H1 (cell line): ENCODE measurements around the gene SYP. TPM values are rescaled to one million over a fixed set of nuclear protein-coding genes. Genes with fewer than 3 reads are reported as not detected.

Experiments
- BACH1 ChIP-seq: IDR thresholded peaks from 2 replicates; pipeline ENCODE4 v1.6.1; 2012; ENCODE audit warnings: low read length, improper control_type of control experiment
- EZH2 ChIP-seq: fragments of 200-600 bp; sonication (generic); IDR thresholded peaks from 2 replicates; pipeline ENCODE4 v1.7.1; 2012; ENCODE audit warnings: low read depth, mild to moderate bottlenecking, moderate library complexity, low read length, inconsistent platforms; ENCODE audit not compliant: severe bottlenecking
- GTF2F1 ChIP-seq: IDR thresholded peaks from 2 replicates; pipeline ENCODE4 v1.6.1; 2012; ENCODE audit warnings: low read depth, low read length, improper control_type of control experiment, borderline replicate concordance
- HDAC2 ChIP-seq, 2 experiments: fragments of 300-600 bp in 1 of 2; sonication (generic) in 1 of 2; IDR thresholded peaks; 2 replicates each; pipeline ENCODE4 v1.6.1; 2011 to 2012; ENCODE audit warnings: low read depth in 2 of 2, low read length in 2 of 2, mild to moderate bottlenecking in 2 of 2, moderate library complexity in 2 of 2, borderline replicate concordance in 1 of 2, inconsistent platforms in 1 of 2
- JUND ChIP-seq: IDR thresholded peaks from 2 replicates; pipeline ENCODE4 v1.6.1; 2011; ENCODE audit warnings: mild to moderate bottlenecking, improper control_type of control experiment, low read length
- KDM1A ChIP-seq: fragments of 200-600, 300-600 bp; sonication (generic); IDR thresholded peaks from 2 replicates; pipeline ENCODE4 v1.7.1; 2016; ENCODE audit warnings: mild to moderate bottlenecking, low read length, borderline replicate concordance
- RFX5 ChIP-seq: IDR thresholded peaks from 2 replicates; pipeline ENCODE4 v1.6.1; 2011; ENCODE audit warnings: low read depth, low read length, improper control_type of control experiment, borderline replicate concordance
- RXRA ChIP-seq: IDR thresholded peaks from 2 replicates; pipeline ENCODE4 v1.6.1; 2011; ENCODE audit warnings: low read depth, mild to moderate bottlenecking, low read length, moderate library complexity; ENCODE audit not compliant: insufficient read depth
- SIX5 ChIP-seq: IDR thresholded peaks from 2 replicates; pipeline ENCODE4 v1.6.1; 2011; ENCODE audit warnings: mild to moderate bottlenecking, low read depth, low read length
- SP2 ChIP-seq: IDR thresholded peaks from 2 replicates; pipeline ENCODE4 v1.6.1; 2012; ENCODE audit warnings: mild to moderate bottlenecking, low read length, inconsistent platforms
- TBP ChIP-seq: IDR thresholded peaks from 2 replicates; pipeline ENCODE4 v1.6.1; 2011; ENCODE audit warnings: low read depth, low read length, improper control_type of control experiment
- polyA plus RNA-seq, 7 experiments: library from polyadenylated mRNA; depleted of rRNA in 3 of 7; stranded (reverse) in 5 of 7; unstranded in 2 of 7; fragments of >200 nt in 5 of 7; fragments of 200-250 nt in 2 of 7; gene quantifications; 1 replicate in 5 of 7; 2 replicates in 1 of 7; 4 replicates in 1 of 7; pipeline versions ENCODE4 v1.2.1 to v1.2.3, GENCODE V29; 2011 to 2013; ENCODE audit warnings: missing spikeins in 2 of 7, mixed read lengths in 2 of 7
- total RNA-seq: library from RNA; stranded (reverse); fragmentation: NEBNext Ultra II Directional; extraction: Animal tissue kit (Norgen Biotek cat#: 25700); gene quantifications from 2 replicates; pipeline ENCODE4 v1.2.1, GENCODE V29; 2021
- TF ChIP-seq, protein P1 (sequence below): fragments of 300-600 bp; sonication (generic); IDR thresholded peaks from 2 replicates; pipeline ENCODE4 v1.7.1; 2012; ENCODE audit warnings: low read length, moderate library complexity, mild to moderate bottlenecking, inconsistent platforms; ENCODE audit not compliant: insufficient replicate concordance

The SYP gene
- total and polyA plus RNA-seq, 2 of the 8 experiments (the other 6 are each of a cell fraction or from before 2014, with no cell fraction given) = 4.3 to 10.8 TPM

DNA sequence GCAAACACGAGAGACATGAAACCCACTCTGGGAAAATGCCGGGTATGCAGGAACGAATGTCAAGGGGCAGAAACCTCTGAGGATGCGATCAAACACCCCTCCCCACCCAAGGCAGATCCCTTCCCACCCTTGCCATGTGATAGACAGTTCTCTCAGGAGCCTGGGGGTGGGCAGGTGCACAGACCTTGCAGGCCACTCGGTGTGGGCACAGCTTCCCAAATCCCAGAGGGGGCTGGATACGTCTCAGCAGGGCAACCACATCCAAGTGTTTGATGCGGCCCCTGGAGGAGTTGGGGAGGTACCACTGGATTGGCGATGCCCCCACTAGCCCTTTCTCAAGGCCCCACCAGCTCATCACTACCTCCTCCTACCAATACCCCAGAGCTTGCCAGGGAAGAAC, 10.4 kb upstream of the SYP start (continued):
- TF ChIP-seq, protein P1, sequence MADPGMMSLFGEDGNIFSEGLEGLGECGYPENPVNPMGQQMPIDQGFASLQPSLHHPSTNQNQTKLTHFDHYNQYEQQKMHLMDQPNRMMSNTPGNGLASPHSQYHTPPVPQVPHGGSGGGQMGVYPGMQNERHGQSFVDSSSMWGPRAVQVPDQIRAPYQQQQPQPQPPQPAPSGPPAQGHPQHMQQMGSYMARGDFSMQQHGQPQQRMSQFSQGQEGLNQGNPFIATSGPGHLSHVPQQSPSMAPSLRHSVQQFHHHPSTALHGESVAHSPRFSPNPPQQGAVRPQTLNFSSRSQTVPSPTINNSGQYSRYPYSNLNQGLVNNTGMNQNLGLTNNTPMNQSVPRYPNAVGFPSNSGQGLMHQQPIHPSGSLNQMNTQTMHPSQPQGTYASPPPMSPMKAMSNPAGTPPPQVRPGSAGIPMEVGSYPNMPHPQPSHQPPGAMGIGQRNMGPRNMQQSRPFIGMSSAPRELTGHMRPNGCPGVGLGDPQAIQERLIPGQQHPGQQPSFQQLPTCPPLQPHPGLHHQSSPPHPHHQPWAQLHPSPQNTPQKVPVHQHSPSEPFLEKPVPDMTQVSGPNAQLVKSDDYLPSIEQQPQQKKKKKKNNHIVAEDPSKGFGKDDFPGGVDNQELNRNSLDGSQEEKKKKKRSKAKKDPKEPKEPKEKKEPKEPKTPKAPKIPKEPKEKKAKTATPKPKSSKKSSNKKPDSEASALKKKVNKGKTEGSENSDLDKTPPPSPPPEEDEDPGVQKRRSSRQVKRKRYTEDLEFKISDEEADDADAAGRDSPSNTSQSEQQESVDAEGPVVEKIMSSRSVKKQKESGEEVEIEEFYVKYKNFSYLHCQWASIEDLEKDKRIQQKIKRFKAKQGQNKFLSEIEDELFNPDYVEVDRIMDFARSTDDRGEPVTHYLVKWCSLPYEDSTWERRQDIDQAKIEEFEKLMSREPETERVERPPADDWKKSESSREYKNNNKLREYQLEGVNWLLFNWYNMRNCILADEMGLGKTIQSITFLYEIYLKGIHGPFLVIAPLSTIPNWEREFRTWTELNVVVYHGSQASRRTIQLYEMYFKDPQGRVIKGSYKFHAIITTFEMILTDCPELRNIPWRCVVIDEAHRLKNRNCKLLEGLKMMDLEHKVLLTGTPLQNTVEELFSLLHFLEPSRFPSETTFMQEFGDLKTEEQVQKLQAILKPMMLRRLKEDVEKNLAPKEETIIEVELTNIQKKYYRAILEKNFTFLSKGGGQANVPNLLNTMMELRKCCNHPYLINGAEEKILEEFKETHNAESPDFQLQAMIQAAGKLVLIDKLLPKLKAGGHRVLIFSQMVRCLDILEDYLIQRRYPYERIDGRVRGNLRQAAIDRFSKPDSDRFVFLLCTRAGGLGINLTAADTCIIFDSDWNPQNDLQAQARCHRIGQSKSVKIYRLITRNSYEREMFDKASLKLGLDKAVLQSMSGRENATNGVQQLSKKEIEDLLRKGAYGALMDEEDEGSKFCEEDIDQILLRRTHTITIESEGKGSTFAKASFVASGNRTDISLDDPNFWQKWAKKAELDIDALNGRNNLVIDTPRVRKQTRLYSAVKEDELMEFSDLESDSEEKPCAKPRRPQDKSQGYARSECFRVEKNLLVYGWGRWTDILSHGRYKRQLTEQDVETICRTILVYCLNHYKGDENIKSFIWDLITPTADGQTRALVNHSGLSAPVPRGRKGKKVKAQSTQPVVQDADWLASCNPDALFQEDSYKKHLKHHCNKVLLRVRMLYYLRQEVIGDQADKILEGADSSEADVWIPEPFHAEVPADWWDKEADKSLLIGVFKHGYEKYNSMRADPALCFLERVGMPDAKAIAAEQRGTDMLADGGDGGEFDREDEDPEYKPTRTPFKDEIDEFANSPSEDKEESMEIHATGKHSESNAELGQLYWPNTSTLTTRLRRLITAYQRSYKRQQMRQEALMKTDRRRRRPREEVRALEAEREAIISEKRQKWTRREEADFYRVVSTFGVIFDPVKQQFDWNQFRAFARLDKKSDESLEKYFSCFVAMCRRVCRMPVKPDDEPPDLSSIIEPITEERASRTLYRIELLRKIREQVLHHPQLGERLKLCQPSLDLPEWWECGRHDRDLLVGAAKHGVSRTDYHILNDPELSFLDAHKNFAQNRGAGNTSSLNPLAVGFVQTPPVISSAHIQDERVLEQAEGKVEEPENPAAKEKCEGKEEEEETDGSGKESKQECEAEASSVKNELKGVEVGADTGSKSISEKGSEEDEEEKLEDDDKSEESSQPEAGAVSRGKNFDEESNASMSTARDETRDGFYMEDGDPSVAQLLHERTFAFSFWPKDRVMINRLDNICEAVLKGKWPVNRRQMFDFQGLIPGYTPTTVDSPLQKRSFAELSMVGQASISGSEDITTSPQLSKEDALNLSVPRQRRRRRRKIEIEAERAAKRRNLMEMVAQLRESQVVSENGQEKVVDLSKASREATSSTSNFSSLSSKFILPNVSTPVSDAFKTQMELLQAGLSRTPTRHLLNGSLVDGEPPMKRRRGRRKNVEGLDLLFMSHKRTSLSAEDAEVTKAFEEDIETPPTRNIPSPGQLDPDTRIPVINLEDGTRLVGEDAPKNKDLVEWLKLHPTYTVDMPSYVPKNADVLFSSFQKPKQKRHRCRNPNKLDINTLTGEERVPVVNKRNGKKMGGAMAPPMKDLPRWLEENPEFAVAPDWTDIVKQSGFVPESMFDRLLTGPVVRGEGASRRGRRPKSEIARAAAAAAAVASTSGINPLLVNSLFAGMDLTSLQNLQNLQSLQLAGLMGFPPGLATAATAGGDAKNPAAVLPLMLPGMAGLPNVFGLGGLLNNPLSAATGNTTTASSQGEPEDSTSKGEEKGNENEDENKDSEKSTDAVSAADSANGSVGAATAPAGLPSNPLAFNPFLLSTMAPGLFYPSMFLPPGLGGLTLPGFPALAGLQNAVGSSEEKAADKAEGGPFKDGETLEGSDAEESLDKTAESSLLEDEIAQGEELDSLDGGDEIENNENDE = no peak
- TF ChIP-seq JUND (no peak), SIX5 (no peak), EZH2 (no peak), RXRA (no peak), HDAC2 (IDR thresholded peaks at IDR 0.05; ENCODE audit: borderline replicate concordance in 1 of 2, low read depth in 2 of 2, low read length in 2 of 2) (no peak), TBP (no peak), KDM1A (no peak), BACH1 (no peak), GTF2F1 (no peak), RFX5 (no peak), SP2 (no peak)
